Activated CD4-positive, CD25-positive, alpha-beta regulatory T cell treated with anti-CD3 and anti-CD28 coated beads, Interleukin-2, amount 50 U/mL, for 24 hours (primary cell): ENCODE measurements around the gene CNN3.
A peak's percentile ranks its signal among the peaks of the same experiment; 100 is the strongest.

Experiments
- ATAC-seq, 2 donors: fragments of 150-1000 bp; cut with Tn5 transposase; one replicate each; pipeline ENCODE4 v1.10.0; 2021; ENCODE audit warnings: mild to moderate bottlenecking in 1 of 2, moderate library complexity in 1 of 2

CNN3 gene

DNA sequence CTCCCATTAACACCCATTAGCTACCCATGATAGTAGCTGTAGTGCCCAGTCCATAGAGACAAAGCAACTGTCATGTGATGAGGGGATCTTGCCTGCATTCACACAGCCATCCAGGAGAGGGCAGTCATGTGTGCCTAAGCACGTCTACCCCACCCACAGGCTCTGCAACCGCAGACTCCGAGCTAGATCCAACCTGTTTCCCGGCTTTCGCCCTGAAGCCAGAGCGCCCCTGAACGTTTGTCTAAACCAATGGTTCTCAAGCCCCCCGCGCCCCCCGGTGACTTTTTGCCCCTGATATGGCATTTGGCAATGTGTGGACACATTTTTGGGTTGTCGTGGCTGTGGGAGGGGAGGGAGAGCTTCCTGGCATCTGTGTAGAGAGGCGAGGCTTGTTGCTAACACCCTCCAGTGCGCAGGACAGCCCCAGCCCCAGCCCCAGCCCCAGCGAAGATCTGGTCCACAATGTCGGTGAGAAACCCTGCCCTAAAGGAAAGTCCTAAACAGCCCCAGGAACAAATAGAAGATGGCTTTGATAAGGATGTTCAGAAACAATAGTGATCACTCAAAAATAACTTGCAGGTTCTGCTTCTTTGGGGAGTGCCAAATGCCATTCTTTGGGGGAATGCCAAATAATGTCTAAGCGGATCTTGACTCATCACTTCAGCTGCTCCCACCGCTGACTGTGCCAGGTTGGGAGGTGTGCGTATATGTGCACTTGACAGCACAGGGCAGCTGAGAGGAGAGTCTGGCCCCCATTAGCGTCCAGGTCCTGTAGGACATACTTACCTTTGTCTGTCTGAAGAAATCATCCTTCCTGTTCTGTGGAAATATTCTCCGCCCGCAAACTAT is 72.2 kb downstream of the CNN3 start:
- peak; percentile 91 for ATAC-seq

DNA sequence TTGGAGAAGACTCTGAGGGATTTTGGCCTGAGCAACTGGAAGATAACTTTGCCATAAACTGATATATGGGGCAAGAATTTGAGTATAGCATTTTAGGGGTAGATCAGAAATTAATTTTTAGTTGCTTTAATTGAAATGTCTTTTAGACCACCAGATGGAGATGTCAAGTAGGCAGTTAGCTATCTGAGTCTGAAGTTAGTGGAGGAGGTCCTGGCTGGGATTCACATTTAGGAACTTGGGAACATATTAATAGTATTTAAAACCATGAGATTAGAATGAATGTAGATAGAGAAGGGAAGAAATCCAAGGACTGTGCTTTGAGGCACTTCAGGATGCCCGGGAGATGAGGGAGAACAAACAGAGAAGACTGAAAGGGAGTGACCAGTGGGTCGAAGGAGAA is 74.1 kb downstream of the CNN3 start:
- ATAC-seq = no peak

- ATAC-seq = no peak
Measured at GRCh38 chr1:94851571-94851970, 75.3 kb downstream of the CNN3 start.
